GM18505 (cell line): Measurements from ENCODE around the gene ZDHHC24.

Source experiments
- ATAC-seq: cut with Tn5 transposase; IDR thresholded peaks from one replicate; pipeline ENCODE4 v1.9.1; 2021; ENCODE audit not compliant: unreplicated experiment
- POLR2A ChIP-seq: IDR thresholded peaks from 4 replicates; pipeline ENCODE4 v1.6.1; 2011; ENCODE audit warnings: borderline replicate concordance; ENCODE audit not compliant: insufficient read depth, insufficient read length; ENCODE audit errors: extremely low read depth

Gene ZDHHC24

DNA sequence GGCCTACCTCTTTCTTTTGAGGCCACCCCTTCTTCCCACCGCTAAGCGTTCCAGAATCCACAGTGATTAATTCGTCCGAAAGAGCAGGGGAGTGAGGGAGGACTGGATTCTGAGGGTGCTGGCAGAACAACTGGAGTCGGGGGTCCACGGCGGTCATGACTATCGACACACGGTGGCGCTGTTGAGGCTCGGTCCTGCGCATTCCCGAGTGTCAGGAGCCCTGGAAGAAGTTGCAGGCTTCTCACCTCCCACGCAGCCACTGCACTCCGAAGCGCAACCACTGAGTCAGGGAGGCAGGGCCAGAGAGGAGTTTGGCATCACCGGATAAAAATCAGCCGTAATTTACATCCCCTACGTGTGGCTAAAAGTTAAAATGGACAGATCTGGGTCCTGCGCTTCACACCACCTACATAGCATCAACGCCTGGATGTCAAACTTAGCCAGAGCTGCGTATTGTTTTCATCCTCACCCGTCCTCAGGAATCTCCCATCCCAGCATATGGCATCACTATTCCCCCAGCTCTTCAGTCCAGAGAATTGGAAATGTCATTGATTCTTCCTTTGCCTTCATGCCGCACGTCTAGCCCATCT lies 33.3 kb upstream of the ZDHHC24 start:
- no peak for ATAC-seq

DNA sequence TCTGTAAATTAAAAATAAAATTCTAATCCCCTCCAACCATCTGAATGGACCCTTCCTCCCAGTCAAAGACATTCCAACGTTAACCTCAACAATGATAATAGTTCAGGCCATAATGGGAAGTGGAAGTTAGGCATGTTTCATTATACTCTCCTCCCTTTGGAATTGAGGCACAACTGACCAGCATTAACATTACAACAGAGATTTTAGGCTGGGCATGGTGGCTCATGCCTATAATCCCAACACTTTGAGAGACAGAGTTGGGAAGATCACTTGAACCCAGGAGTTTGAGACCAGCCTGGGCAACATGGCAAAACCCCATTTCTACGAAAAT lies 25.0 kb upstream of the ZDHHC24 start:
- TF ChIP-seq POLR2A, result no peak
- no peak for ATAC-seq

More for the DNA sequence above, 33.3 kb upstream of the ZDHHC24 start:
- TF ChIP-seq POLR2A, result no peak

DNA sequence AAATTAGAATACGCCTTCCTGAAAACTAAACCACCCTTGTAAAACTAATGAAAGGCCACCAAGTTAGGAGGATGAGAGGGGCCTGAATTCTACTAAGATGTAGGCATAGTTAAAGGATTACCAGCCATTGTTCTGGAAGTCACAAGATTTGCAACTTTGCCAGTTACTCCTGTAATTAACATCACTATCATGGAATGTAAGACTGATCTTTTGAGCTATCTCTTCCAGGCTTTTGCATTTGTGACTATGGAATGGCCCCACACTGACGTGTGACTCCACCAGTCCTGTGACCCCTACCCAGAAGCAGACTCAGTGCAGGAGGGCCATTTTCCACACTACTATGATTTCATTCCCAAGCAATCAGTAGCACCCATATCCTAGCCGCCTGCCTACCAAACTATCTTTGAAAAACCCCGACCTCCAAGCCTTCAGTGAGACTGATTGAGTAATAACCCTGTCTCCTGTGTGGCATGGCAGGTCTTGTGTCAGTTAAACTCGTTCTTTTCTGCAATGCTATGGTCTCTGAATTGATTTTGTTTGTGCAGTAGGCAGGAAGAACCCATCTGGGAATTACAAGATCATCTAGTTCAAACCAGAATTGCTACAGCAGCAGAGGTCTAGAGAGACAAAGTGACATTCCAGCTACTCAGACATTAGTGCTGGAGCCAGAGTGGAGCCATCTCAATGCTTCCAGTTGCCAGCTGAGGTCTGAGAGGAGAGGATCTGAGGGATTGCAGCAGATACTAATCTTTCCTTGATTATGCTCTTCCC lies 24.4 kb upstream of the ZDHHC24 start:
- no peak for ATAC-seq
- TF ChIP-seq POLR2A, result no peak

DNA sequence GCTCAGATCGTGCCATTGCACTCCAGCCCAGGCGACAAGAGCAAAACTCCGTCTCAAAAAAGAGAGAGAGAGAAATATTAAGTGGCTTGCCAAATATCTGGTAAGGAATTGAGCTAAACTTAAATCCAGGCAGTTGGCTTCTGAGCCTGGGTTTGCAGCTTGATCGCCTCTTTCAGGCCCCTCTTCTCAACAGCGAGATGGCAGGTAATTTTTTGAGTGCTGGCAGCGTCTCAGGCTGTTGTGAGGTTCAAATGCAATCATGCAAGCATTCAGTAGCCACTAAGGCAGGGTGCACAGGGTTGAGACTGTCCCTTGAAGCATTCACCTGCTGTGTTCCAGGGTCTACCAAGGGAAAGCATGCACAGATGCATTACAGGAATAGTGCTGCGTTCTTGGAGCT lies 23.2 kb upstream of the ZDHHC24 start:
- ATAC-seq, result no peak
- TF ChIP-seq POLR2A, result no peak

DNA sequence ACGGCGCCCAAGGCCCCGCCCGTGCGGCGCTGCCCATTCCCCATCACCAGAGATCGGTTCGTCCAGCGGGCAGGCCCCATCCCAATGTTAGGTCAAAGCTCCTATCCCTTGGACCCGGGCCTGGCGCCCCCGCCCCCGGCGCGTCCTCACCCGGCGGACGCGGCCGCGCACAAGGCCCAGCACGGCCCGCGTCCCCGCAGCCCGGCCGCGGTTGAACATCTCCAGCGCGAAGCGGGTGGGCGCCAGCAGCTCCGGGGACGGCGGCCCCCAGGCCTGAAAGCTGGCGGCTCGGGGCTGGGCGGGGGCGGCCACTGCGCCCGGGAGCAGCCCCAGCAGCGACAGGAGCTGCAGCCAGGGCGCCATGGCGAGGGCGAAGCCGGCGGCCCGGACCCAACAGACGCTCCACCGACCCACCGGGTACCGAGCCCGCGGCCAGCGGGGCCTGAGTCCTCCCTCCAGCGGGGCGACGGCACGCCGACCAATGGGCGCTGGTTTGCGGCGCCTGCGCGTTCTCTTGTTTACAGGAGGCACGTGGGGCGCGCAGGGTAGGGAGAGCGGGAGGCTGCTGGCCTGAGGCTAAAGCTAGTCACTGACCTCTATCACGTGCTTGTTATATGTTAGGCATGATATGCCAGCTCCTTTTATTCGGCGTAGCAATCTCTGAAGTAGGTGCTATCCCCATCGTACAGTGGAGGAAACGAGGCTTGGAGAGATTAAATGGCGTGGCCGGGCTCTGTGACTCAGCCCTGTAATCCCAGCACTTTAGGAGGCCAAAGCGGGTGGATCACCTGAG lies 22.5 kb upstream of the ZDHHC24 start, which contains the start of gene CTSF:
Gene CTSF, minus strand, starts transcription at position 483 of the 793 bp plus-strand sequence. Its CDS starts 120 bp downstream, at position 363.
- ATAC-seq, result no peak
- no peak for TF ChIP-seq POLR2A

DNA sequence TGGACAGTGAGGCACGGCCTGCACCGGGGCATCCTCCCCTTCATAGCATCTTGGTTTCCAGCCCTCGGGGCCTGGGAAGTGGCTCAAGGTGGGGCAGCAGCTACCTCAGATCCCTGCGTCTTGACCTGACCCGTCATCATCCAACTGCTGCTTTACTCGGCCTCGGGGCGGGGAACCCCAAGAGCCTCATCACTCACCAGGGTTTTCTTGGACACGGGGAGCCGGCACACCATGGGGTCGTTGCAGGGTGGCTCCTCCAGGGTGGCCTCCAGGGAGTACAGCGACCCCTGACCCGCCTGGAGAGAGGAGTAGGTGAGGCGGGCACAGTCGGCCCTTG lies 21.9 kb upstream of the ZDHHC24 start:
- ATAC-seq, result no peak
- TF ChIP-seq POLR2A, result no peak

- TF ChIP-seq POLR2A, result no peak
- no peak for ATAC-seq
These were observed 20.4 kb upstream of the ZDHHC24 start for GRCh38 chr11:66566221-66566620.

DNA sequence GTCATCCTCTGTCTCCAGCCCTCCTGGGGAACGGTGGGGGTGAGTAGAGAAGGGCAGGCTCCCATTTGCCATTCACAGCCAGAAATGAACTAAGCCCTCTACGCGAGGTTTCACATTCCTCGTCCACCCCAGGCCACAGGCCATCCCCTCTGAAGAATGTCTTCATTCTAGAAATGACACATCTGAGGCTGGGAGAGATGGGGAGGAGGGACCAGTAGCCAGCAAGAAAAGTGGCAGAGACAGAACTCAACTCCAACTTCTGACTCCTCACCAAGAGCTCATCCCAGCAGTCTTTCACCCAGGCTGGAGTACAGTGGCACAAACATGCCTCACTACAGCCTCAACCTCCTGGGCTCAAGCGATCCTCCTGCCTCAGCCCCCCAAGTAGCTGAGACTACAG lies 19.1 kb upstream of the ZDHHC24 start:
- no peak for TF ChIP-seq POLR2A
- ATAC-seq, result no peak

DNA sequence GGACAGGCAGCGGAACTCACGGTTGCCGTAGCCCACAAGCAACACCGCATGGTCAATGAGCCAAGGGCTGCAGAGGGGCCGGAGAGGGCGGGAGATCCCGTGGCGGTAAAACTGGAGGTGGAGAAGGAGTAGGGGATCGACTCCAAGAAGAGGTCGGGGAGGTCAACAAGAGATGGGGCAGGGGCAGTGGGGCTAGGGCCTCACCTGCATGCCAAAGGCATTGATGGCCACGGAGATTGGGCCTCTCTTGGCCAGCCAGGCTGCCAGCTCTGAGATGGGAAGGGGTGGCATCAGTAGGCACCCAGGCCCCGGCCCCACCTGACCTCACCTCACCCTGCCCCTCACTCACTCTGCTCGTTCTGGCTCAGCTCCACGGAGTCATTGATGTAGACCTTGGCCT lies 18.7 kb upstream of the ZDHHC24 start:
- no peak for ATAC-seq
- TF ChIP-seq POLR2A, result no peak

DNA sequence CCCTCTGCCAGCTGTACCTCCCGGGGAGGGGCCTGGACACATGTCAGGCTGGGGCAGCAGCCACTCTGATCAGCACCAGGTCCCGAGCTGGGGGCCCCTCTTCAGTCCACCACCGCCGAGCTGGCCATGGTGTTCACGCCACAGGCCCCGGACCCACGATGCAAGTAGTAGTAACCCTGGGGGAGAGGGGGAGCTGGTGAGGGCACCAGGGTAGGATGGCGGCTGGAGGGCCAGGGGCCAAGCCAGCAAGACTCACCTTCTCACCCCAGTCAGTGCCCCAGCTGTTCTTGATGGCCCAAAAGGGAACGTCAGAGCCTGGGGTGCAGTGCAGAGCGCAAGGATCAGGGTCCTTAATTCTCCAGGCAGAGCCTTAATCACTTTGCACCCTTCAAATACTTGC lies 18.0 kb upstream of the ZDHHC24 start:
- no peak for ATAC-seq
- no peak for TF ChIP-seq POLR2A

DNA sequence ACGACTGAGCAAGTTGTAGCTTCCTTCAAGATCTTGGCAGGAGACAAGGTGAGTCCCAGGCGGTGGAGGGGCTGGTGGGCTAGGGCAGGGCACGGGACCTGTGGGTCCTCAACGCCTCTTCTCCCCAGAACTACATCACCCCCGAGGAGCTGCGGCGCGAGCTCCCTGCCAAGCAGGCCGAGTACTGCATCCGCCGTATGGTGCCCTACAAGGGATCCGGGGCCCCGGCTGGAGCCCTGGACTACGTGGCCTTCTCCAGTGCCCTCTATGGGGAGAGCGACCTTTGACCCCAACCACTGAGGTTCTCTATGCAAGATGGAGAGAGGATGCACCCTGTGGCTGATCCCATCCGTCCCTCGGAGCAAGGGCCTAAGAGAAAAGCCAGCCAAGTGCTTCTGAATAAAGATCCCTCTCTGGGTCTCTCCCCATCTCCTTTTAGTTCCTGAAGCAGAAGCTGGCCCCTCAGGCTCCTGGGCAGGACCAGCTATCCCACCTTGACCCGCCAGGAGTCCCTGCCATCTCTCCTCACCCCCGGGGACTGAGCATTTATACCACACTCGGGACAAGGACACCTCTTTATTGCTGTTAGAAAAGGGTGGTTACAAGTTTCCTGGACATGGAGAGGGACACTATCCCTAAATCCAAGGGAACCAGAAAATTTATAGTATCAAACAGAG lies 17.2 kb upstream of the ZDHHC24 start:
- no peak for TF ChIP-seq POLR2A

GRCh38 chr11:66562275-66562674 lies 16.4 kb upstream of the ZDHHC24 start:
- no peak for TF ChIP-seq POLR2A
- ATAC-seq, result no peak

More for the DNA sequence above, 17.2 kb upstream of the ZDHHC24 start:
- no peak for ATAC-seq

GRCh38 chr11:66561975-66562248 lies 16.1 kb upstream of the ZDHHC24 start:
- TF ChIP-seq POLR2A, result no peak
- ATAC-seq, result no peak

DNA sequence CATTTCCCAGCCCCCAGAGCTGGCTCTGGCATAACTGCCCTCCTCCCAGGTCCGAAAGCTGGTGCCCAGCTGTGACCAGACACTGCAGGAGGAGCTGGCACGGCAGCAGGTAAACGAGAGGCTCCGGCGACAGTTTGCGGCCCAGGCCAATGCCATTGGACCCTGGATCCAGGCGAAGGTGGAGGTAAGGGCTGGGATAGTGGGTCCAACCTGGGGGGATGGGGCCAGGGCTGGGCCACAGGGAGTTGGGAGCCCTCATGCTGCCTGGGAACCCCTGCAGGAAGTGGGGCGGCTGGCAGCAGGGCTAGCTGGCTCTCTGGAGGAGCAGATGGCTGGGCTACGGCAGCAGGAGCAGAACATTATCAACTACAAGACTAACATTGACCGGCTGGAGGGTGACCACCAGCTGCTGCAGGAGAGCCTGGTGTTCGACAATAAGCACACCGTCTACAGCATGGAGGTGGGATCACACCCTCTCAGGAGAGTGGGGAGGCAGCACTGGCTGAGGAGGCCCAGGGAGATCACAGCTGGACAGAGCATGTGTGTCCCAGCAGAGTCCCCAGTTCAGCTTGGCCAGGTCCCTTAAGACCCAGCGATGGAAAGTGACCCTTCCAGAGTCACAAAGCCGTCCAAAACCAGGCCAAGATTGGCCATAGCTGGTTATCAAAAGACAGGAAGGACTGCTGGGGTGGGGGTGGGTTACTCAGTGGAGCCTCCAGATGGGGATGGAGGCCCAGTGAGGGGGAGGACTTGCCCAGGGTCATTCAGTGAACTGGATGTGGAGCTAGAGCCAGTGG lies 15.5 kb upstream of the ZDHHC24 start:
- ATAC-seq, result no peak
- no peak for TF ChIP-seq POLR2A
